PC-3 (cell line): ENCODE data around the gene UGT1A7. TPM values are rescaled to one million over a fixed set of nuclear protein-coding genes. Genes with fewer than 3 reads are reported as not detected.
A peak's percentile ranks its signal among the peaks of the same experiment; 100 is the strongest.

Source experiments
- ATAC-seq: fragments of 200-7000 bp; cut with Tn5 transposase; 2 replicates; pipeline ENCODE4 v1.9.1; 2020; ENCODE audit warnings: mild to moderate bottlenecking, moderate library complexity
- BruUV-seq: library from RNA; stranded (reverse); fragments of 400-500 nt; replicated peaks from 2 replicates; lab custom pipeline; 2021; lab: Mats Ljungman, UMichigan
- CTCF ChIA-PET: fragments of 300-600 bp; sonication (Branson Sonifier 250); formaldehyde crosslinking; loops from one replicate; lab custom pipeline; 2022; ENCODE audit warnings: antibody characterized with exemption; lab: Charles Lee
- POLR2A ChIA-PET: fragments of 300-600 bp; sonication (Branson Sonifier 250); formaldehyde crosslinking; loops from one replicate; lab custom pipeline; 2022; ENCODE audit warnings: antibody characterized with exemption; ENCODE audit not compliant: unreplicated experiment; lab: Charles Lee
- DNase-seq: peaks from one replicate; pipeline ENCODE4 v3.0.0-alpha.2; 2015
- H2AFZ ChIP-seq: fragments of 300-600 bp; sonication (generic); 2 replicates; pipeline ENCODE4 v1.6.0; 2016; ENCODE audit warnings: antibody characterized with exemption, low read length
- H3F3A ChIP-seq: fragments of 300-600 bp; sonication (generic); one replicate; pipeline ENCODE4 v1.6.0; 2017; ENCODE audit warnings: antibody characterized with exemption, low read length, control low read depth, mild to moderate bottlenecking; ENCODE audit not compliant: unreplicated experiment
- H3K27ac ChIP-seq: fragments of 300-600 bp; sonication (generic); 2 replicates; pipeline ENCODE4 v1.5.1; 2016; ENCODE audit warnings: mild to moderate bottlenecking, low read length
- H3K27me3 ChIP-seq: fragments of 300-600 bp; sonication (generic); 2 replicates; pipeline ENCODE4 v1.6.1; 2016; ENCODE audit warnings: low read length, mixed read lengths
- H3K36me3 ChIP-seq: fragments of 300-600 bp; sonication (generic); 2 replicates; pipeline ENCODE4 v1.6.1; 2016; ENCODE audit warnings: low read depth, mixed run types, low read length, mixed read lengths
- H3K4me1 ChIP-seq: fragments of 300-600 bp; sonication (generic); 2 replicates; pipeline ENCODE4 v1.5.1; 2016; ENCODE audit warnings: low read length; ENCODE audit not compliant: insufficient read depth
- H3K4me2 ChIP-seq: fragments of 300-600 bp; sonication (generic); 2 replicates; pipeline ENCODE4 v1.6.0; 2016; ENCODE audit warnings: low read length
- H3K4me3 ChIP-seq: fragments of 300-600 bp; sonication (generic); 2 replicates; pipeline ENCODE4 v1.5.1; 2016; ENCODE audit warnings: mild to moderate bottlenecking, low read length, mixed read lengths
- H3K79me2 ChIP-seq: fragments of 300-600 bp; sonication (generic); 2 replicates; pipeline ENCODE4 v1.6.1; 2017; ENCODE audit warnings: low read length, mixed read lengths
- H3K9ac ChIP-seq: fragments of 300-600 bp; sonication (generic); 2 replicates; pipeline ENCODE4 v1.6.0; 2016; ENCODE audit warnings: mild to moderate bottlenecking, low read length
- H3K9me2 ChIP-seq: fragments of 300-600 bp; sonication (generic); replicated peaks from 2 replicates; pipeline ENCODE4 v1.6.1; 2016; ENCODE audit warnings: mixed run types, low read length, mixed read lengths
- H3K9me3 ChIP-seq: fragments of 300-600 bp; sonication (generic); 2 replicates; pipeline ENCODE4 v1.6.1; 2016; ENCODE audit warnings: low read length, mixed read lengths
- H4K20me1 ChIP-seq: fragments of 300-600 bp; sonication (generic); 2 replicates; pipeline ENCODE4 v1.6.1; 2016; ENCODE audit warnings: low read length, mixed read lengths
- EZH2 ChIP-seq: fragments of 300-600 bp; sonication (generic); IDR thresholded peaks from one replicate; pipeline ENCODE4 v1.6.1; 2017; ENCODE audit warnings: antibody characterized with exemption, mild to moderate bottlenecking, low read length; ENCODE audit not compliant: unreplicated experiment
- EZH2phosphoT487 ChIP-seq: fragments of 300-600 bp; sonication (generic); IDR thresholded peaks from 2 replicates; pipeline ENCODE4 v1.6.1; 2018; ENCODE audit warnings: mild to moderate bottlenecking, antibody characterized with exemption, low read length, borderline replicate concordance
- intact Hi-C: fragments of 100-400 bp; cut with micrococcal nuclease; formaldehyde crosslinking; loops from 2 replicates; pipeline ENCODE4 v1.9.0; 2023
- total RNA-seq: library from RNA; depleted of rRNA; stranded (reverse); fragments of >200 nt; gene quantifications from 2 replicates; pipeline ENCODE4 v1.2.3, GENCODE V29; 2014
- TF ChIP-seq, protein P1 (sequence below): fragments of 300-600 bp; sonication (generic); conservative IDR thresholded peaks from 2 replicates; pipeline ENCODE4 v1.5.1; 2017; ENCODE audit warnings: antibody characterized with exemption, low read depth, mild to moderate bottlenecking, low read length

UGT1A7 gene
- total RNA-seq, 1 experiment from 2014 or later, result not detected

- Histone ChIP-seq H3K27me3 (no peaks in the 10 kb centered on the region), H3F3A (no peaks in the 10 kb centered on the region), H3K79me2 (no peaks in the 10 kb centered on the region), H3K36me3 (no peaks in the 10 kb centered on the region), H3K9me3 (no peaks in the 10 kb centered on the region), H3K9ac (no peak overlapping the region), H4K20me1 (no peaks in the 10 kb centered on the region), H3K4me1 (peaks cover 43% of the 10 kb centered on the region), H2AFZ (no peak overlapping the region), H3K4me3 (no peak overlapping the region), H3K27ac (no peak overlapping the region), H3K9me2 (no peaks in the 10 kb centered on the region; the same call in 1 of the 2 replicates), H3K4me2 (no peak overlapping the region)
- no TSS peak for BruUV-seq
- DNase-seq (no peak), ATAC-seq (no peak)
- ChIA-PET CTCF (no interaction called here), POLR2A (interaction anchor here (0.7 kb wide), 1 partner anchor 210 kb away, joined by 3 read pairs; no protein-coding TSS in a partner anchor)
- TF ChIP-seq, protein P1, sequence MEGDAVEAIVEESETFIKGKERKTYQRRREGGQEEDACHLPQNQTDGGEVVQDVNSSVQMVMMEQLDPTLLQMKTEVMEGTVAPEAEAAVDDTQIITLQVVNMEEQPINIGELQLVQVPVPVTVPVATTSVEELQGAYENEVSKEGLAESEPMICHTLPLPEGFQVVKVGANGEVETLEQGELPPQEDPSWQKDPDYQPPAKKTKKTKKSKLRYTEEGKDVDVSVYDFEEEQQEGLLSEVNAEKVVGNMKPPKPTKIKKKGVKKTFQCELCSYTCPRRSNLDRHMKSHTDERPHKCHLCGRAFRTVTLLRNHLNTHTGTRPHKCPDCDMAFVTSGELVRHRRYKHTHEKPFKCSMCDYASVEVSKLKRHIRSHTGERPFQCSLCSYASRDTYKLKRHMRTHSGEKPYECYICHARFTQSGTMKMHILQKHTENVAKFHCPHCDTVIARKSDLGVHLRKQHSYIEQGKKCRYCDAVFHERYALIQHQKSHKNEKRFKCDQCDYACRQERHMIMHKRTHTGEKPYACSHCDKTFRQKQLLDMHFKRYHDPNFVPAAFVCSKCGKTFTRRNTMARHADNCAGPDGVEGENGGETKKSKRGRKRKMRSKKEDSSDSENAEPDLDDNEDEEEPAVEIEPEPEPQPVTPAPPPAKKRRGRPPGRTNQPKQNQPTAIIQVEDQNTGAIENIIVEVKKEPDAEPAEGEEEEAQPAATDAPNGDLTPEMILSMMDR, result no peak
- no peak for TF ChIP-seq EZH2phosphoT487
- TF ChIP-seq EZH2, result no peak
- intact Hi-C loops, result no loop called here
Observed at GRCh38 chr2:233686928-233687327, 5.2 kb downstream of the UGT1A7 start.

DNA sequence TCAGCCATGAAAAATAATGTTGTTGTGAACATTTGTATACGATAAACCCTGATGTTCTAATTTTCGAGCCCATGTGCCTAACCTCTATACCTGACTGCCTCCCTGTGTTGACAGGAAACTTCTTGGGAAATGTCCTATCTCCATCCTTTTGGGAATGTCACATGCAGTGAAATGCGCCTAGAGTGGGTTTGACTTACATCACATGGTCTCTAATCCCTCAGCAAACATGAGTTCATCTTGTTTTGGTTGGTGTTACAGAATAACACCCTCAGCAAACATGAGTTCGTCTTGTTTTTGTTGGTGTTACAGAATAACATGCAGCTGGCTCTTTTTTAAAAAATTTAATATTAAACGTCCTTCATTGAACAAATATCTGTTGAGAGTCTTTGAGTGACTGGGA, 6.6 kb downstream of the UGT1A7 start:
- TF ChIP-seq, protein P1, result no peak
- TF ChIP-seq EZH2 (no peak), EZH2phosphoT487 (no peak)
- Histone ChIP-seq H3K36me3 (no peaks in the 10 kb centered on the region), H3K79me2 (no peaks in the 10 kb centered on the region), H3K9ac (no peak overlapping the region), H2AFZ (no peak overlapping the region), H3K9me2 (no peaks in the 10 kb centered on the region; the same call in 1 of the 2 replicates), H3K4me1 (peaks cover 44% of the 10 kb centered on the region), H3F3A (no peaks in the 10 kb centered on the region), H4K20me1 (no peaks in the 10 kb centered on the region), H3K27me3 (no peaks in the 10 kb centered on the region), H3K4me3 (no peak overlapping the region), H3K4me2 (no peak overlapping the region), H3K27ac (no peak overlapping the region), H3K9me3 (no peaks in the 10 kb centered on the region)
- DNase-seq (no peak), ATAC-seq (no peak)
- intact Hi-C loops, result no loop called here
- ChIA-PET POLR2A (no interaction called here), CTCF (no interaction called here)
- no TSS peak for BruUV-seq

DNA sequence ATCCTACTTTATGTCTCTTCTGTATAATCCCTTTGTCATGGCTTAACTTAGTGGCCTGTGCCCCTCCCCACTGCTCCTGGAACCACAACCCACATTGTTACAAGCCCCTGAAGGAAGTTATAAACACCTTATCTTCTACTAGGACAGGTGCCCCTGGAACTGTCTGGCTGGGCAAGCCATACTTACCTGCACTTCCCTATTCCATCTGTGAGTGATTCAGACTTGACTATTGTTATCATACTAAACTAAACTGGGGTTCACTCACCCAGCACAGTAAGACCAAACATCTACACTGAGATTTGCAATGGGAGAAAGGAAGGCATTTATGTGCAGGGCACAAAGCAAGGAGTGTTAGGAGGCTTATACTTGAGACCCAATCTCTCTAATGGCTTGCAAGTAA, 7.3 kb downstream of the UGT1A7 start:
- no peak overlapping the region for H3K9ac ChIP-seq

More for the DNA sequence above, 7.3 kb downstream of the UGT1A7 start:
- H3K36me3 ChIP-seq, result no peaks in the 10 kb centered on the region
- H3K4me1 ChIP-seq, result peaks cover 44% of the 10 kb centered on the region
- H4K20me1 ChIP-seq, result no peaks in the 10 kb centered on the region
- no TSS peak for BruUV-seq
- no peaks in the 10 kb centered on the region for H3K27me3 ChIP-seq
- no peaks in the 10 kb centered on the region for H3K9me2 ChIP-seq
- H3K4me3 ChIP-seq, result no peak overlapping the region
- H3K27ac ChIP-seq, result peak overlapping the region; percentile 83
- ChIA-PET CTCF (no interaction called here), POLR2A (no interaction called here)
- no peaks in the 10 kb centered on the region for H3K79me2 ChIP-seq
- intact Hi-C loops, result no loop called here
- ATAC-seq (no peak), DNase-seq (peak; percentile 3)
- H3K4me2 ChIP-seq, result peak overlapping the region; percentile 73
- H3F3A ChIP-seq, result no peaks in the 10 kb centered on the region
- TF ChIP-seq, protein P1, result no peak
- TF ChIP-seq EZH2 (no peak), EZH2phosphoT487 (no peak)
- H2AFZ ChIP-seq, result 0 out of 2 replicates have a peak overlapping the region, but pooled peaks have one; percentile 19
- no peaks in the 10 kb centered on the region for H3K9me3 ChIP-seq
